Measurements from ENCODE around the gene ZNF524. TPM values are rescaled to one million over a fixed set of nuclear protein-coding genes. Genes with fewer than 3 reads are reported as not detected.

ZNF524 gene
- total RNA-seq, 1 donor, result 10.8 TPM

GRCh38 chr19:55614711-55615542, 14.8 kb downstream of the ZNF524 start:
- H3K4me3 ChIP-seq (ENCODE audit: low read depth, low read length), result no peak overlapping the region
- DNase-seq (ENCODE audit: low read depth), result no peak
- TF ChIP-seq CTCF (IDR thresholded peaks at IDR 0.05; ENCODE audit: insufficient read depth, low read length), result no peak

GRCh38 chr19:55615543-55616394, 15.7 kb downstream of the ZNF524 start:
- no peak for TF ChIP-seq CTCF (IDR thresholded peaks at IDR 0.05; ENCODE audit: insufficient read depth, low read length)
- H3K4me3 ChIP-seq (ENCODE audit: low read depth, low read length), result no peak overlapping the region
- no peak for DNase-seq (ENCODE audit: low read depth)

GRCh38 chr19:55616395-55616875, 16.3 kb downstream of the ZNF524 start:
- TF ChIP-seq CTCF (IDR thresholded peaks at IDR 0.05; ENCODE audit: insufficient read depth, low read length), result no peak
- no peak for DNase-seq (ENCODE audit: low read depth)
- H3K4me3 ChIP-seq (ENCODE audit: low read depth, low read length), result no peak overlapping the region

- DNase-seq (ENCODE audit: low read depth), result no peak
- H3K4me3 ChIP-seq (ENCODE audit: low read depth, low read length), result no peak overlapping the region
- TF ChIP-seq CTCF (IDR thresholded peaks at IDR 0.05; ENCODE audit: insufficient read depth, low read length), result no peak
Observed at GRCh38 chr19:55617426-55617825, 17.3 kb downstream of the ZNF524 start.

GRCh38 chr19:55618426-55618825, 18.3 kb downstream of the ZNF524 start:
- no peak overlapping the region for H3K4me3 ChIP-seq (ENCODE audit: low read depth, low read length)
- DNase-seq (ENCODE audit: low read depth), result no peak
- no peak for TF ChIP-seq CTCF (IDR thresholded peaks at IDR 0.05; ENCODE audit: insufficient read depth, low read length)

- peak; percentile 38 for DNase-seq (ENCODE audit: low read depth)
- no peak for TF ChIP-seq CTCF (IDR thresholded peaks at IDR 0.05; ENCODE audit: insufficient read depth, low read length)
- no peak overlapping the region for H3K4me3 ChIP-seq (ENCODE audit: low read depth, low read length)
Observed at GRCh38 chr19:55619286-55619685, 19.2 kb downstream of the ZNF524 start.
